ENCODE data around the gene S100A5. TPM values are rescaled to one million over a fixed set of nuclear protein-coding genes. Genes with fewer than 3 reads are reported as not detected.

Gene S100A5
- total and polyA plus RNA-seq, 9 of the 15 experiments (the other 6 are each of a cell fraction or from before 2014, with no cell fraction given), result 0.56 to 1.4 (median 0.64) TPM; not detected in 5

DNA sequence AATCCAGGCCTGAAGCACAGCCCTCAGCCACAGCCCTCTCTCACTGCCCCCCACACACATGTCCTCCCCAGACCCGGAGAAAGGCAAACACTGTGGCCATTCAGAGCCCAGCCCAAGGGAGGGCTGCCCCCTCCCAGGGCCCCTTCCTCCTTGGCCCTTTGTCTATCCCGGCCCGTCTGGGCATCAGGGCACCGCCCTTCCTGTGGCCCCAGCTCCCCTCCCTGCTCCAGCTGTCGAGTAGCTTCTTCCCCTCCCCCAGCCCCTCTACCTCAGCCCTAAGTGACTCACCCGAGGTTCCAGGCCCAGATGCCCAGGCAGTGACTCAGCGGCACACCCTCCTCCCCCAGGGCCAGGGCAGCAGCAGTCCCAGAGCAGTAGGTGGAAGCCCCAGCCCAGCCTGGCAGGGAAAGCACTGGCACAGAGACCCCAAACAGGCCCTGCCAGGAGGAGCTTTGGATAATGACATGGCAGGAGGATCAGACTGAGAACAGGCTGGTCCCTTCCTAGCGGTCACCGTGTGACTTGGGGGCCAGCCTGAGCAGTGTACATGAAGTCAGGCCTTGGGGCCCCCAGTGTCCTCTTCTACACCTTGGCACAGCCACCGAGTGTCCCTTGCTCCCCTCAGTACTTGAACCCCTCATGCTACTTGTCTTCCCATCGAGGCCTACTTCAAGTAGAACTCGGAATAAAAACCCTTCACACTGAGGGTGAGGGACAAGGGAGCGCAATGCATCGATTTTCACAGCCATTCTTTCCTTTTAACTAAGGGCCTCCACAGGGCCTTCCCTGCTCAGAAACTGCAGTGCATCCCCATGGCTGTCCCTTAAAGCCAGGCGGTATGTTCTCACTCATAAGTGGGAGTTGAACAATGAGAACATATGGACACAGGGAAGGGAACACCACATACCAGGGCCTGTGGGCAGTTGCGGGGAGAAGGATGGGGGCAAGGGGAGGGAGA is 26.0 kb upstream of the S100A5 start (continued):
- TF ChIP-seq HMGXB4 (CRISPR knock-in tag; IDR thresholded peaks at IDR 0.05) (no peak), BACH1 (tag; IDR thresholded peaks at IDR 0.05) (peak; percentile 74; the same call in 1 of the 2 replicates), DACH1 (IDR thresholded peaks at IDR 0.05; ENCODE audit: partially characterized antibody) (peak; percentile 95), TFAM (CRISPR knock-in tag; conservative IDR thresholded peaks at IDR 0.05) (no peak), ZNF354B (CRISPR knock-in tag; IDR thresholded peaks at IDR 0.05) (no peak), ZBTB12 (CRISPR knock-in tag; IDR thresholded peaks at IDR 0.05) (no peak), MYC (IDR thresholded peaks at IDR 0.05; ENCODE audit: low read depth, low read length) (no peak), MYC (CRISPR knock-in tag; IDR thresholded peaks at IDR 0.05; ENCODE audit: borderline replicate concordance, low read depth) (peak; percentile 50; the same call in 1 of the 2 replicates), ATF3 (IDR thresholded peaks at IDR 0.05) (peak; percentile 99), ATF3 (CRISPR knock-in tag; conservative IDR thresholded peaks at IDR 0.05) (peak; percentile 97), POLR2H (tag; IDR thresholded peaks at IDR 0.05; ENCODE audit: low read depth) (no peak), SMC3 (conservative IDR thresholded peaks at IDR 0.05; ENCODE audit: insufficient read depth, low read depth, low read length) (no peak), PRMT5 (CRISPR knock-in tag; IDR thresholded peaks at IDR 0.05) (no peak), RBM39 (optimal IDR thresholded peaks at IDR 0.05; ENCODE audit: low read depth, low read length) (no peak), HNRNPUL1 (IDR thresholded peaks at IDR 0.05; ENCODE audit: low read length) (no peak), TAL1 (IDR thresholded peaks at IDR 0.05) (peak; percentile 33; the same call in 1 of the 2 replicates), NR1H2 (CRISPR knock-in tag; IDR thresholded peaks at IDR 0.05) (no peak), SETDB1 (IDR thresholded peaks at IDR 0.05; ENCODE audit: low read length) (no peak), SOX6 (IDR thresholded peaks at IDR 0.05) (peak; percentile 65)
- TF ChIP-seq, protein P1, sequence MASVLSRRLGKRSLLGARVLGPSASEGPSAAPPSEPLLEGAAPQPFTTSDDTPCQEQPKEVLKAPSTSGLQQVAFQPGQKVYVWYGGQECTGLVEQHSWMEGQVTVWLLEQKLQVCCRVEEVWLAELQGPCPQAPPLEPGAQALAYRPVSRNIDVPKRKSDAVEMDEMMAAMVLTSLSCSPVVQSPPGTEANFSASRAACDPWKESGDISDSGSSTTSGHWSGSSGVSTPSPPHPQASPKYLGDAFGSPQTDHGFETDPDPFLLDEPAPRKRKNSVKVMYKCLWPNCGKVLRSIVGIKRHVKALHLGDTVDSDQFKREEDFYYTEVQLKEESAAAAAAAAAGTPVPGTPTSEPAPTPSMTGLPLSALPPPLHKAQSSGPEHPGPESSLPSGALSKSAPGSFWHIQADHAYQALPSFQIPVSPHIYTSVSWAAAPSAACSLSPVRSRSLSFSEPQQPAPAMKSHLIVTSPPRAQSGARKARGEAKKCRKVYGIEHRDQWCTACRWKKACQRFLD (CRISPR knock-in tag; IDR thresholded peaks at IDR 0.05), result peak; percentile 93
- TF ChIP-seq, protein P2, sequence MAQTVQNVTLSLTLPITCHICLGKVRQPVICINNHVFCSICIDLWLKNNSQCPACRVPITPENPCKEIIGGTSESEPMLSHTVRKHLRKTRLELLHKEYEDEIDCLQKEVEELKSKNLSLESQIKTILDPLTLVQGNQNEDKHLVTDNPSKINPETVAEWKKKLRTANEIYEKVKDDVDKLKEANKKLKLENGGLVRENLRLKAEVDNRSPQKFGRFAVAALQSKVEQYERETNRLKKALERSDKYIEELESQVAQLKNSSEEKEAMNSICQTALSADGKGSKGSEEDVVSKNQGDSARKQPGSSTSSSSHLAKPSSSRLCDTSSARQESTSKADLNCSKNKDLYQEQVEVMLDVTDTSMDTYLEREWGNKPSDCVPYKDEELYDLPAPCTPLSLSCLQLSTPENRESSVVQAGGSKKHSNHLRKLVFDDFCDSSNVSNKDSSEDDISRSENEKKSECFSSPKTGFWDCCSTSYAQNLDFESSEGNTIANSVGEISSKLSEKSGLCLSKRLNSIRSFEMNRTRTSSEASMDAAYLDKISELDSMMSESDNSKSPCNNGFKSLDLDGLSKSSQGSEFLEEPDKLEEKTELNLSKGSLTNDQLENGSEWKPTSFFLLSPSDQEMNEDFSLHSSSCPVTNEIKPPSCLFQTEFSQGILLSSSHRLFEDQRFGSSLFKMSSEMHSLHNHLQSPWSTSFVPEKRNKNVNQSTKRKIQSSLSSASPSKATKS (CRISPR knock-in tag; IDR thresholded peaks at IDR 0.05), result no peak

All from K562 (cell line).